Head of caudate nucleus (tissue), 42 donors: ENCODE data around the gene PPWD1.
"Not testable (repeated sequence)": the region's sequence is repeated elsewhere in the genome, so short reads cannot be mapped to it uniquely, and the experiment has no call there.

ENCODE experiments used
- DNase-seq, 42 donors: peaks; one replicate each; pipeline versions ENCODE4 v3.0.0 to v3.0.0-alpha.2; 2020 to 2021; ENCODE audit warnings: mixed read lengths in 7 of 42
- intact Hi-C: fragments of 100-400 bp; cut with DNase I; formaldehyde crosslinking; loops from one replicate; pipeline ENCODE4 v1.15.0; 2022

The PPWD1 gene

DNA sequence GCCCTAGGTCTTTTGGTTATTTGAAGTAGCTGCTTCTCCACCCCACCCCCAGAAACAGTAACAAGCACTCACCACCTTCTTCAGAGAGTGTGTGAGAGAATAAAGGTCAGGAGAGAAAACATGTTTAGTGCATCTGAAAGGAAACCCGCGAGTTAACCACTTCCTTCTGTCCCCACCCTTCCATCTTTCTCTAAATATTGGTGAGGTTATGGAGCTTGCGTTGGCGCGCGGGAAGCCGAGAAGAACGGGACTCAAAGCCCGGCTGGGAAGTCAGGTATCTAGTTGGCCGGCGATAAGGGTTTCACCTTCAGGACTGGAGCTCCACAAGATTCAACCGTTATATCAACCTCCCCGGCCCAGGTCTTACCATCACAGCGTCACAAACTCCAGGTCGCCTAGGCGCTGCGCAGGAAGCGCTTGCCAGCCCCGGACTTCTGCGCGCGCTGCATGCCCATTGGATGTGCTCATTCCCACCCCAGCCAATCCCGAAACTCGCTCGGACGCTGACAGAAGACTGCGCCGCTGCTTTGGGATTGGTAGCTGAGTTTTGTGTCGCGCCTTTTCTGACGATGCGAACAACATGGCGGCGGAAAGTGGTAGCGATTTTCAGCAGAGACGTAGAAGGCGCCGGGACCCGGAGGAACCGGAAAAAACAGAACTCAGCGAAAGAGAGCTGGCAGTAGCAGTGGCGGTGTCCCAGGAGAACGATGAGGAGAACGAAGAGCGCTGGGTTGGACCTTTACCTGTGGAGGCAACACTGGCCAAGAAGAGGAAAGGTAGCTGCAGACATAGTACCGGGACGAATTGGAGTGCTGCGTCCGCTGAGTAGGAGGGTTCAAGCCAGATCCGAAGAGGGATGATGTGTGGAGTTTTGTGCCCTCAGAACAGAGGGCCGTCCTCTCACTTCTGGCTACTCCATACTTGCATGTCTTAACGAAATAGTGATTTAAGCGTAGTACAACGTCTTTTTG lies at the start of gene PPWD1, which contains the start of gene CENPK:
PPWD1 (plus strand) TSS at position 566 of the 971 bp plus-strand sequence; CDS start at position 581, 15 bp downstream.
CENPK (minus strand) TSS at position 438 of the 971 bp plus-strand sequence. CDS start 8,261 bp downstream, outside the sequence.
- peak; percentile 90 to 98 (median 95) for DNase-seq
- intact Hi-C loops = loop anchor here (10.0 kb wide), 1 partner anchor 62 kb away; the partner anchor contains the start of genes SHLD3, TRAPPC13 and TRIM23

- intact Hi-C loops = no loop called here
- DNase-seq = no peak
These were observed 37.4 kb upstream of the PPWD1 start for GRCh38 chr5:65525726-65526125.

DNA sequence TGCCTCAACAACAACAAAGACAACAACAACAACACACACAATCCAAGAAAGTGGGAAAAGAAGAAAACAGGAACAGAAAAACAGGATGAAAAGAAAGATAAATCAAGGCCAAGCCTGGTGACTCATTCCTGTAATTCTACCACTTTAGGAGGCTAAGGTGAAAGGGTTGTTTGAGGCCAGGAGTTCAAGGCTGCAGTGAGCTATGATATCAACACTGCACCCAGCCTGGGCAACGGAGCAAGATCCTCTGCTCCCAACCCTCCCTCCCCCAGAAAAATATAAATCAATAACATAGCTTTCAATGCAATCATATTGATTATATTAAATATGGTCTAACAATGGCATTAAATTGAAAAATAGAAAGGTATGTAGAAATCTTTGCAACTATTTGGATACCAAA lies 32.2 kb upstream of the PPWD1 start:
- intact Hi-C loops = no loop called here
- no peak for DNase-seq

GRCh38 chr5:65535529-65535987 lies 27.5 kb upstream of the PPWD1 start:
- DNase-seq = no peak
- intact Hi-C loops = no loop called here

DNA sequence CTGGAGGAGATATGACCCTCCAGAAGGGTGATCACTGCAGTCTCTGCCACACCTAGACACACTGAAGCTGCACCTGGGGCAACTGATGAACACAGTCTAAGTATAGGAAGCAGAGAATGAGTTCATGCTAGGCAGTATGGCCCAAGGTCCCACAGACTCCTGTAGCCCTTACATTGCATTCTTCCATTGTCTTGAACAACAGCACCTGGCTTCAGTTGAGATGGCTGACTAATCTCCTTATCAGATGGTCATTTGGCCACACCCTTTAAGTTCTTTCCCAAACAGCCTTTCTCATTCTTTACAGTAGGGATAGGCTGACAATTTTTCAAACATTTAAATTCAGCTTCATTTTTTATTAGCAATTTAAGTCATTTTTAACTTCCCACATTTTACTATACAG lies 23.3 kb upstream of the PPWD1 start:
- no peak for DNase-seq

DNA sequence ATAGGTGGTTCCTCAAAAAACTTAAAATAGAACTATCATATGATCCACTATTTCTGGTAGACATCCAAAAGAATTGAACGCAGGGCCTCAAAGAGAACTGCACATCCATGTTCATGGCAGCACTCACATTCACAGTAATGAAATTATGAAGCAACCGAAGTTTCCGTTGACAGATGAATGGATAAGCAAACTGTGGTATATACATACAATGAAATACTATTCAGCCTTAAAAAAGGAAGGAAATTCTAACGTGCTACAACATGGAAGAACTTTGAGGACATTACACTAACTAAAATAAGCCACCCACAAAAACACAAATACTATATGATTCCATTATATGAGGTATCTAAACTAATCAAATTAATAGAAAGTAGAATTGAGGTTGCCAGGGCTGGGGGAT lies 18.6 kb upstream of the PPWD1 start:
- no peak for DNase-seq
- intact Hi-C loops = no loop called here

More for the DNA sequence above, 23.3 kb upstream of the PPWD1 start:
- intact Hi-C loops = no loop called here

- no peak for DNase-seq
- intact Hi-C loops = no loop called here
These were observed 17.0 kb upstream of the PPWD1 start for GRCh38 chr5:65546141-65546540.

DNA sequence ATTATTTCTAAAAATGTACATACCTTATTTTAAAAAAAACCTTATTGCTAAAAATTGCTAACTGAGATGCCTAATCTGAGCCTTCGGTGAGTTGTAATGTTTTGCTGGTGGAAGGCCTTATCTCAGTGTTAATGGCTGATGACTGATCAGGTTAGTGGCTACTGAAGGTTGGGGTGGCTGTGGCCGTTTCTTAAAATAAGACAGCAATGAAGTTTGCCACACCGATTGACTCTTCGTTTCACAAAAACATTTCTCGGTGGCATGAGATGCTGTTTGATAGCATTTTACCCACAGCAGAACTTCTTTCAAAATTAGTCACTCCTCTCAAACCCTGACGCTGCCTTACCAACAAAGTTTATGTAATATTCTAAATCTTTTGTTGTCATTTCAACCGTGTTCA lies 14.8 kb upstream of the PPWD1 start:
- no peak for DNase-seq
- intact Hi-C loops = no loop called here

GRCh38 chr5:65553941-65554340 lies 9.2 kb upstream of the PPWD1 start:
- intact Hi-C loops = no loop called here
- no peak for DNase-seq

DNA sequence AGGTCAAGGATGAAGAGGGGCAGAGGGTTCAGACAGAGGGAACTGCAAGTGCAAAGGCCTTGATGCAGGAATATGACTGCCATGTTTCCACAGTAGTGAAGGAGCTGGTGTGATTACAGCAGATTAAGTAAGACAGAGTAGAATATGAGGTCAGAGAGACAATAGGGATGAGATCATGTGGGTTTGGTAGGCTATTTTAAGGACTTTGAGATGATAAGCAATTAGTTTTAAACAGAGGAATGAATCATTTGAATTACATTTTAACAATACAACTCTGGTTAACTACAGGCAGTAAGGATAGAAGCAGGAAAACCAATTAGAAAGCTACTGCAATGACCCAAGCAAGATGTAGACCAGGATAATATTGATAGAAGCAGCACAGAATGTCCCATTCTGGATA lies 7.8 kb upstream of the PPWD1 start:
- no peak for DNase-seq
- intact Hi-C loops = no loop called here

DNA sequence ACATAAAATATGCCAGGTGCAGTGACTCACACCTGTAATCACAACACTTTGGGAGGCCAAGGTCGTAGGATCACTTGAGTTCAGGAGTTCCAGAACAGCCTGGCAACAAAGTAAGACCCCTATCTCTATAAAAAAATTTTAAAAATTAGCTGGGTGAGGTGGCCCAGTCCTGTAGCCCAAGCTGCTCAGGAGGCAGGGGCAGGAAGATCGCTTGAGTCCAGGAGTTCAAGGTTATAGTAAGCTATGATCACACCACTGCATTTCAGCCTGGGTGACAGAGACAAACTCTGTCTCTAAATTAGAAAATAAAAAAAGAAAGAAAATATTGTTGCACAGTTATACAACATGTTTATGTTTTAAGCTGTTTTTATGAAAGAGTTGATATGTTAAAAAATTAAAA lies 6.9 kb upstream of the PPWD1 start:
- intact Hi-C loops = no loop called here
- DNase-seq = no peak

- intact Hi-C loops = no loop called here
- DNase-seq = no peak
These were observed 6.4 kb upstream of the PPWD1 start for GRCh38 chr5:65556718-65557117.

- intact Hi-C loops = loop anchor here (10.0 kb wide), 1 partner anchor 61 kb away; the partner anchor contains the start of genes SHLD3, TRAPPC13 and TRIM23
- DNase-seq = peak in 2 of 42 donors; percentile 8
These were observed 681 bp downstream of the PPWD1 start for GRCh38 chr5:65563777-65564176.

DNA sequence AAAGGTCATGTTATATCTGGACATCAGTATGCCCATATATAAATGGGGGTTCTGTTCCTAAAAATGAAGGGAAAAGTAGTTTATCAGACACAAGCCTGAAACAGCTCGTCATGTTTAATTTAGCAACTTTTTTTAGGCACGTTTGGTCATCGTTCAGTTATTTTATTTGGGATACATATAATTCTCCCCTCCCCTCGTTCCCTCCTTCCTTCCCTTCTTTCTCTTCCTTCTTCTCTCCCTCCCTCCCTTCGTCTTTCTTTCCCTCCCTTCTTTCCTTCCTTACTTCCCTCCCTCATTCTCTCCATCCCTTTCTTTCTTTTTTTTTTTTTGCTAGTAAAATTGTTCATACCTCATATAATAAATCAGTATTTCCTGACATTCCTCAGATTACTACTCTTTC lies 3.4 kb downstream of the PPWD1 start:
- no peak for DNase-seq
- intact Hi-C loops = loop anchor here (10.0 kb wide), 1 partner anchor 58 kb away; the partner anchor contains the start of genes SHLD3, TRAPPC13 and TRIM23

DNA sequence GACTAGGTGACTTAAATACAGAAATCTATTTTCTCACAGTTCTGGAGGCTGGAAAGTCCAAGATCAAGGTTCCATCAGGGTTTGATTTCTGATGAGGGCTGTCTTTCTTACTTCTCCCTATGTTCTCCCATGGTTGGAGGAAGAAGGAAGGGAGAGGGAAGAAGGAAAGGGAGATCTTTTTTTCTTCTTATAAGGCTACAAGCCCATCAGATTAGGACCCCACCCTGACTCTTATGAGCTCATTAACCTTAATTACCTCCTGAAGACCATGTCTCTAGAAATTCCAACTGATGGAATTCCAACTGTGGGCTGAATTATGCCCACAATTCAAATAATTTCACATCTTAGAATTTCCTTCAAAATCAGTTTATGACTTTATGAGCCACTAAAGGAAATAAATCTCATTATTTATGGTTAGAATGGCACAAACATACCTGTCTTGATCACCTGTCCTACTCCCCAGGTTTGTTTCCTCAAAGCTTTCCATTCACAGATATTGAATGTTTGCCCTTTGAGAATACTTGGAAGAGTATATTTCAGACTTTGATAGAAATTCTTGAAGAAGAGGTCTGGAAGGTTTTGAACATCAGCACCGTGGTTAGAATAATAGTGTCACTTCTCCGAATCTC lies 7.6 kb downstream of the PPWD1 start:
- no peak for DNase-seq
- intact Hi-C loops = no loop called here

GRCh38 chr5:65577141-65577540 lies 14.0 kb downstream of the PPWD1 start:
- intact Hi-C loops = no loop called here
- DNase-seq = no peak

DNA sequence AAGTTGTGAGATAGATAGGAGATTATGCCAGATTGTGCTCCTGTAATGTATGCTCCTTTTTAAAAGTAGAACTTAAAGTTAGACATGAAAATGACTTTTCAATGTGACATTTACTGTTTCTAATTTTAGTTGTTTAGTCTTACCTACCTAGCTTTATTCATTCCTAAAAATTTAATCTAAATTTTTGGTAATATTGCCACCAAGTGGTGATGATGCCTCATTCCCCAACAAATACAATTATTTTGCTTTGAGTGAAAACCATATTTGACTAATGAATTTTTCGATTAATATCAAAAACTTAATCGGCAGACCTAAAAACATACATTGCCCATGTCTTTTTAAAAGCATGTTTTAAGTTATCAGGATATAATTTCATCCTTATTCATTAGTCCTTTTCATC lies 25.6 kb downstream of the PPWD1 start:
- intact Hi-C loops = no loop called here
- no peak for DNase-seq

GRCh38 chr5:65601761-65602160 lies 38.7 kb downstream of the PPWD1 start:
- DNase-seq, intact Hi-C loops: not testable (repeated sequence)

DNA sequence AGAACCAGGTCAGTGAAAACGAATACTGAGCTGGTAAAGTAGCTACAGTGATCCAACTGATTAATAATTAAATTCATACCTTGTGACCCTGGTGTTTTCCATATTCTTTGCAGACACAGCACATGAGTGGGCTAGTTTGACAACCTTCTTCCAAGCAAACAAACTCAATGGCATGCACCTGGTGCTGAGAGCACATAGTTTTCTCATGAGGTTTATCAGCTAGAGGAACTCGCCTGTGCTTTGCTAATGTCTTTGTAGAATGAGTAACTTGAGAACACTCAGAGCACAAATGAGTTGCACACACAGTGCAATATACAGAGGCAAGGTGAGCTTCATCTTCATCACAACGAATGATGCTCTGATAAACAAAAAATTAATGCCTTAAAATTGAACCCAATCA lies 48.4 kb downstream of the PPWD1 start:
- no peak for DNase-seq
- intact Hi-C loops = no loop called here
